MCF 10A (cell line): ENCODE measurements around the gene RAB29. TPM values are rescaled to one million over a fixed set of nuclear protein-coding genes. Genes with fewer than 3 reads are reported as not detected.

Experiments used
- BruUV-seq: library from RNA; stranded (reverse); fragments of 400-500 nt; replicated peaks from 2 replicates; lab custom pipeline; 2021; lab: Mats Ljungman, UMichigan
- CTCF ChIA-PET: fragments of 300-600 bp; sonication (Branson Sonifier 250); formaldehyde crosslinking; extraction: SDS; loops from one replicate; lab custom pipeline; 2021; ENCODE audit warnings: antibody characterized with exemption, inconsistent platforms; lab: Yijun Ruan, JAX
- POLR2A ChIA-PET: fragments of 300-600, 350-650 bp; sonication (Branson Sonifier 250); formaldehyde crosslinking; extraction: SDS; loops from one replicate; lab custom pipeline; 2020; ENCODE audit warnings: antibody characterized with exemption, inconsistent platforms; lab: Yijun Ruan, JAX
- DNase-seq: peaks from one replicate; pipeline ENCODE4 v3.0.0-alpha.2; 2018; ENCODE audit not compliant: unreplicated experiment
- H3K27ac Mint-ChIP-seq: one replicate; pipeline ENCODE4 v1.8.0; 2022; ENCODE audit warnings: mild to moderate bottlenecking, low read depth, mixed read lengths; ENCODE audit not compliant: unreplicated experiment
- H3K27me3 Mint-ChIP-seq: one replicate; pipeline ENCODE4 v1.8.0; 2022; ENCODE audit warnings: mixed read lengths; ENCODE audit not compliant: insufficient read depth, unreplicated experiment
- H3K36me3 Mint-ChIP-seq: one replicate; pipeline ENCODE4 v1.8.0; 2022; ENCODE audit warnings: mild to moderate bottlenecking, moderate library complexity, mixed read lengths; ENCODE audit not compliant: insufficient read depth, unreplicated experiment
- H3K4me1 Mint-ChIP-seq: one replicate; pipeline ENCODE4 v1.8.0; 2022; ENCODE audit warnings: mixed read lengths; ENCODE audit not compliant: insufficient read depth, unreplicated experiment
- H3K4me3 Mint-ChIP-seq: one replicate; pipeline ENCODE4 v1.8.0; 2022; ENCODE audit warnings: mild to moderate bottlenecking, moderate library complexity, mixed read lengths; ENCODE audit not compliant: unreplicated experiment
- H3K9me3 Mint-ChIP-seq: one replicate; pipeline ENCODE4 v1.8.0; 2022; ENCODE audit warnings: mixed read lengths; ENCODE audit not compliant: unreplicated experiment
- intact Hi-C: fragments of 100-400 bp; cut with micrococcal nuclease; formaldehyde crosslinking; loops from 2 replicates; pipeline ENCODE4 v1.14.1; 2022
- total RNA-seq: library from RNA; stranded (reverse); gene quantifications from 2 replicates; pipeline ENCODE4 v1.2.3, GENCODE V29; 2022
- TF ChIP-seq, protein P1 (sequence below): fragments of 200-600 bp; IDR thresholded peaks from one replicate; pipeline ENCODE4 v1.8.0; 2022; ENCODE audit warnings: antibody characterized with exemption, mild to moderate bottlenecking; ENCODE audit not compliant: unreplicated experiment

Gene RAB29
- total RNA-seq, 1 experiment from 2014 or later: 33.6 TPM

DNA sequence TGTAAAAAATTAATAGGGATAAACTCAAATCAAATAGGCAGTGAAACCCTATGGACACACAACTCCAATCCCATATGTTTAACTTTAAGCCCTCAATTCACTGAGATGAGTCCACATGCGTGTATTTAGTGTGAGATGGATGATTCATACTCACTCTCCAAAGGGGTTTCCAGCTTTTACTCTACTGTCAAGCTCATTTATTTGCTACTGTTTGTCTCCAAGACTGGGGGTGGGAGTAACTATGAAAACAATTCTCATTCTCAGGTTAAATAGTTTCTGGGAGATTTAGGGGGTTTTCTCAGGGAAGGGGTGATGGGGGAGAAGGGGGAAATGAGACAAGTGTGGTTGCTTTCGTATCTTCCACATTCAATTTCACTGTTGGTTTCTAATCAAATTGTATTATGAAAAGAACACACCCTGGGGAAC lies 2.7 kb downstream of the RAB29 start:
- DNase-seq: no peak
- BruUV-seq: no TSS peak
- ChIA-PET POLR2A (interaction anchor here (0.5 to 6.2 kb wide), 6 partner anchors 9 to 331 kb away, joined by 3 to 58 read pairs (median 6); partner anchors contain the start of gene NUCKS1), CTCF (interaction anchor here (0.6 to 1.5 kb wide), 4 partner anchors 19 to 189 kb away, joined by 3 to 7 read pairs (median 3); no protein-coding TSS in a partner anchor)
- TF ChIP-seq, protein P1, sequence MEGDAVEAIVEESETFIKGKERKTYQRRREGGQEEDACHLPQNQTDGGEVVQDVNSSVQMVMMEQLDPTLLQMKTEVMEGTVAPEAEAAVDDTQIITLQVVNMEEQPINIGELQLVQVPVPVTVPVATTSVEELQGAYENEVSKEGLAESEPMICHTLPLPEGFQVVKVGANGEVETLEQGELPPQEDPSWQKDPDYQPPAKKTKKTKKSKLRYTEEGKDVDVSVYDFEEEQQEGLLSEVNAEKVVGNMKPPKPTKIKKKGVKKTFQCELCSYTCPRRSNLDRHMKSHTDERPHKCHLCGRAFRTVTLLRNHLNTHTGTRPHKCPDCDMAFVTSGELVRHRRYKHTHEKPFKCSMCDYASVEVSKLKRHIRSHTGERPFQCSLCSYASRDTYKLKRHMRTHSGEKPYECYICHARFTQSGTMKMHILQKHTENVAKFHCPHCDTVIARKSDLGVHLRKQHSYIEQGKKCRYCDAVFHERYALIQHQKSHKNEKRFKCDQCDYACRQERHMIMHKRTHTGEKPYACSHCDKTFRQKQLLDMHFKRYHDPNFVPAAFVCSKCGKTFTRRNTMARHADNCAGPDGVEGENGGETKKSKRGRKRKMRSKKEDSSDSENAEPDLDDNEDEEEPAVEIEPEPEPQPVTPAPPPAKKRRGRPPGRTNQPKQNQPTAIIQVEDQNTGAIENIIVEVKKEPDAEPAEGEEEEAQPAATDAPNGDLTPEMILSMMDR: no peak
- Mint-ChIP-seq H3K9me3 (no peaks in the 10 kb centered on the region), H3K27me3 (no peaks in the 10 kb centered on the region), H3K36me3 (peaks cover 25% of the 10 kb centered on the region), H3K27ac (no peak overlapping the region), H3K4me3 (no peak overlapping the region), H3K4me1 (peaks cover 31% of the 10 kb centered on the region)
- intact Hi-C loops: loop anchor here (10.0 kb wide), 1 partner anchor 118 kb away; no protein-coding TSS in a partner anchor

DNA sequence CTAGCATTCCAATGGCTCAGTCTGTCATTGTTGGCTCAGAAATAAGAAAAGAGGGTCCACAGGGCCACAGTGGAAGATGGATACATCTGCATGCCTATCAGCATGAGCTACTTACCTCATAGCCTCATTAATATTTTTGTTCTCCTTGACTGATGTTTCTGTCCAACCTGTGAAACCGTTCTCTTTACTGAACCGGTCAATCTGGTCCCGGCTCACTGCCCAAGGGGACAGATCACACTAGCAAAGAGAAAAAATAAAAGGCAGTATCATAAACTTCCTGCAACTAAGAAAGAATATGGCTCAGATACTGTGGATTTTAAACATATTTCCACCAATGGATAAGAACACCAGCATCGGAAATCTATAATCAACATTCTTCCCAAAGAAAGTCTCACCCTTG lies 4.7 kb downstream of the RAB29 start:
- H3K4me3 Mint-ChIP-seq: no peak overlapping the region

DNA sequence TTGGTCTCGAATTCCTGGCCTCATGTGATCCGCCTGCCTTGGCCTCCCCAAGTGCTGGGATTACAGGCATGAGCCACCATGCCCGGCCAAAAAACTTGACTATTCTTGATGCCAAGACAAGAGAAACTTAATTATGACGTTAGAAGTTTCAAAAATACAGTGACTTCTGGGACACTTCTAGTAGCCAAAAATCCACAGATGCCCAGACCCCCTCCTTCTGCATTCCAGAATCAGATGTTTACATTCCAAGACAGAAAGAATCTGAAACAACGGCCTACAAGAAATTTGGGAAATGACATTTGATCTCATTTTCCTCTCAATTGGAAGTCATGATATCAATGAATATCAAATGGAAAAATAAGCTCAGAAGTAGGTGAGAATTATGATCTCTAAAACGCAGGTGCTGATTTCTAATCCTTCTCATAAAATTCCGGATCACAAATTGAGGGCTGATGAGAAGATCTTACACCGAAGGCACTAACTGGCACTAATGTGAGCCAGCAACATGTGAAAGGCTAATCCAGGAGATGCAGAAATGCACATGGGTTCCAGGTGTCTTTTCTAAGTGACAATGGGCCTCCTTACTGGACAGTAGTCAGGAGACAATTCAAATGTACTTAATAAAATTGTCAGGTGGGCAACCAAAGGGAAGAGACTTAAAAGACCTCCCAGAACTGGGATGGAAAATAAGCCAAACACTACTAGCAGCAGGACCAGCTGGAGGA lies 5.5 kb downstream of the RAB29 start:
- CTCF ChIA-PET: interaction anchor here (0.6 to 1.4 kb wide), 6 partner anchors 12 to 1392 kb away, joined by 3 to 6 read pairs (median 4); no protein-coding TSS in a partner anchor
- peaks cover 24% of the 10 kb centered on the region for H3K4me1 Mint-ChIP-seq

More for the DNA sequence above, 4.7 kb downstream of the RAB29 start:
- TF ChIP-seq, protein P1: no peak
- BruUV-seq: no TSS peak
- peaks cover 29% of the 10 kb centered on the region for H3K36me3 Mint-ChIP-seq
- ChIA-PET CTCF (interaction anchor here (1.0 to 1.4 kb wide), 3 partner anchors 21 to 128 kb away, joined by 4 to 6 read pairs (median 6); no protein-coding TSS in a partner anchor), POLR2A (interaction anchor here (0.8 to 1.4 kb wide), 2 partner anchors 22 to 207 kb away, joined by 3 to 6 read pairs; no protein-coding TSS in a partner anchor)
- DNase-seq: no peak
- H3K9me3 Mint-ChIP-seq: no peaks in the 10 kb centered on the region
- H3K4me1 Mint-ChIP-seq: peaks cover 27% of the 10 kb centered on the region
- H3K27ac Mint-ChIP-seq: no peak overlapping the region
- no peaks in the 10 kb centered on the region for H3K27me3 Mint-ChIP-seq
- intact Hi-C loops: loop anchor here (10.0 kb wide), 1 partner anchor 116 kb away; no protein-coding TSS in a partner anchor

More for the DNA sequence above, 5.5 kb downstream of the RAB29 start:
- DNase-seq: no peak
- Mint-ChIP-seq H3K27ac (no peak overlapping the region), H3K36me3 (peaks cover 29% of the 10 kb centered on the region), H3K4me3 (no peak overlapping the region), H3K9me3 (no peaks in the 10 kb centered on the region), H3K27me3 (no peaks in the 10 kb centered on the region)
- intact Hi-C loops: loop anchor here (10.0 kb wide), 1 partner anchor 115 kb away; no protein-coding TSS in a partner anchor
- BruUV-seq: no TSS peak
- POLR2A ChIA-PET: interaction anchor here (0.5 to 1.4 kb wide), 6 partner anchors 21 to 306 kb away, joined by 3 to 6 read pairs (median 4); no protein-coding TSS in a partner anchor
- TF ChIP-seq, protein P1: no peak
